Adipose tissue (tissue), 3 donors: Measurements from ENCODE around the gene SKAP2. TPM values are rescaled to one million over a fixed set of nuclear protein-coding genes. Genes with fewer than 3 reads are reported as not detected.

Source experiments
- H3K27ac ChIP-seq: one replicate; pipeline ENCODE4 v1.5.1; 2013; ENCODE audit warnings: low read depth, low read length
- WGBS, 3 donors: extraction: QIAGEN DNeasy Blood & Tissue Kit; methylation state at CpG; one replicate each; pipeline ENCODE4 v1.1.7; 2013; 5-methylcytosine and 5-hydroxymethylcytosine counted together
- polyA plus RNA-seq, 3 donors: library from polyadenylated mRNA; stranded (reverse); fragments of 200-250 nt; gene quantifications; one replicate each; pipeline ENCODE4 v1.2.3, GENCODE V29; 2013
- donor health status: healthy with polysubstance abuse.
- donor health status: Bipolar disorder and iron deficiency.
- donor health status: healthy.

SKAP2 gene
- polyA plus RNA-seq, 3 donors = 4.2 to 27.9 (median 18.1) TPM

GRCh38 chr7:26684447-26684846 lies 179.9 kb downstream of the SKAP2 start:
- no peak overlapping the region for H3K27ac ChIP-seq
- 68 to 76% (median 76%) methylated on average over 3 of the region's 3 CpGs for WGBS, 3 donors

DNA sequence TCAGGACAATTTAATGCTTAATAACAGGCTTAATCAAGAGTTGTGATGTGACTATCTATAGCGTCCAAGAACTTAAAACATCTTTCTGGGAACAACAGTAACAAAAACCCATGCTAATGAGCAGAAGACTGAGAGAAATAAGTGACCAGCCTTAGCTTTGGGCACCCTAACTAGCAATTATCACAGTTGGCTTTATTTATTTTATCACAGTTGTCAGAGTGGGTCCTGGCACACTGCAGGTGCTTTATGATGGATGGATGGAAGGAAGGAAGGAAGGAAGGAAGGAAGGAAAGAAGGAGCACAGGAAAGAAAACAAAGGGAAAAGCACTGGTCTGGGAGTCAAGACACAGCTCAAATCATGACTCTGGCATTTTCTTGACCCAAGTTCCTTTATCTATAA lies 181.1 kb downstream of the SKAP2 start:
- H3K27ac ChIP-seq = no peak overlapping the region
- WGBS, 3 donors = 84 to 88% (median 86%) methylated on average over 1 of the region's 1 CpG

DNA sequence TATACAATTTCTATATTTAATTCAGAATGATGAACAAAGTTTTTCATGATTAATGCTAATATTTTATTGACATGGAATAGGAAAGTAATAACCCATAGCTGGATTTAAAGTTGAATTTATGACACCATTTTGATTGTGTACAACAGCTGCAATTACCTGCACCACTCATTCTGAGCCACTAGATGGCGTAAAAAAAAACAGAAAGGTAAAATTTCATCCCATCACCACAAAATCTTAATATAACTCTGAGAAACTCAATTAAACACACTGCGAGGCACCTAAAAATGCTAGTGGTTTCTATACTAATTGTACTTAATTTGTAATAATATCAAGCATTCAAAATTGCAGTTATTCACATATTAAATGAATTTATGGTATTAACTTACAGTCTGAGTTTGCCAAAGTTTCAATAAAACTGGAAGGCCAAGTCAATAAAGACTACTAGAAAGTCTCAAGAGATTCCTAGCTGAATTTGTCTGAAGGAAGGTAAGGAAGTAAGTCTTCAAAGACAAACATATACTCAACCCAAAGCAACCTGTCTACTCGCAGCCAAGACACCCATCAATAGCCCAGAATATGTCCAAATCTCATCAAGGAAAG lies 182.5 kb downstream of the SKAP2 start:
- 38 to 56% (median 44%) methylated on average over 3 of the region's 3 CpGs for WGBS, 3 donors
- no peak overlapping the region for H3K27ac ChIP-seq

DNA sequence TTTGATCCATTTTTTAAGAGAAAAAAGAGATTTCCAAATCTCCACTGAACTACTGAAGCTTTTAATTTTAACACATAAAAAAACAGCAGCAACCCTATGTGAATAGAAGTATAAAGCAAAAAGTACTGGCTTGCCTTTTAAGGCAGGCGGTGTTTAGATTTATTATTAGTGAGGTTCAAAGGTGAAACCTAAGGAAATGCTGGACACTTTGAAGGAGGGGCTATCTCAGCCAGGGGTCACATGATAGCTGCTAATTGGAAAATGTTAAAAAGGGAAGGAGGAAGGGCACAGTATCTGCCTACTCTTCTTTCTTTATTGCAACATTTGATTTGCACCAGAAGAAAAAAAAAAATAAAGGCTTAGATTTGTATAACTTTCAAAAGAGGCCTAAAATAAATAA lies 183.8 kb downstream of the SKAP2 start:
- WGBS, 3 donors = 92 to 100% (median 93%) methylated on average over 1 of the region's 1 CpG
- H3K27ac ChIP-seq = no peak overlapping the region

DNA sequence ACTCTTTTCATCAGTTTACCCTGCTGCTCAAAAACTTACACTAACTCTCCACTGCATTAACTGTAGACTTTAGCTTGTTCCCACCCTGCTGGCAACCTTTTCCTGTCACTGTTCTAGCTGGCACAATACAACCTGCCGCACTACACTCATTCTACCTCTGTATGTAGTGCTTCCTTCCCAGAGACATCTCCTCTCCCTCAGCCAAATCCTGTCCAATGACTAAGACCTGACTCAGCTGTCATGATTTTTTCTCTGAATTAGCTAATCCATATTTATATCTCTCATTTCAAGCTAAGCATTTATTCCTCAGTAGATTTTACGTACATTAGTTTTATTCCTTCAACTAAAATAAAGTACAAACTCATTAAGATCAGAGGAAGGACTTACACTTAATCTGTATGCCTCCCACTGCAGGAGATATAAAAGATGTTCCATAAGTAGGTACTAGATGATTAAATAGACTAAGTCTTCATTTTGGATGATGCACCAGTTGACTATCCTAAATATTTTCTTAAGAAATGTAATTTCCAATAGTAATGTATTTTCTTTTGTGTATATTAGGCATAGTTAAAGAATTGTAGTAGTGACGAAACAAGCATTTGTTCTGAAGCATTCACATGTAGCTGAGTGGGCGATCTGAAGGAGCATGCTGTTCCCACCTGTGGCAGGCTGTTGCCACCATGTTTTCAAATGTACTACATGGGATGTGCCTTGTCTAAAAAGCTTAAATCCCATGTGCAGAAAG lies 189.1 kb downstream of the SKAP2 start:
- 85 to 97% (median 88%) methylated on average over 4 of the region's 4 CpGs for WGBS, 3 donors
- H3K27ac ChIP-seq = no peak overlapping the region

- WGBS, 3 donors = 76 to 87% (median 81%) methylated on average over 4 of the region's 4 CpGs
- H3K27ac ChIP-seq = no peak overlapping the region
These were observed 190.5 kb downstream of the SKAP2 start for GRCh38 chr7:26673858-26674257.

- WGBS, 3 donors = 77 to 79% (median 79%) methylated on average over 2 of the region's 2 CpGs
These were observed 191.1 kb downstream of the SKAP2 start for GRCh38 chr7:26673271-26673670.

GRCh38 chr7:26670841-26671240 lies 193.5 kb downstream of the SKAP2 start:
- 82 to 92% (median 82%) methylated on average over 2 of the region's 2 CpGs for WGBS, 3 donors

More at GRCh38 chr7:26673271-26673670, 191.1 kb downstream of the SKAP2 start:
- H3K27ac ChIP-seq = no peak overlapping the region

DNA sequence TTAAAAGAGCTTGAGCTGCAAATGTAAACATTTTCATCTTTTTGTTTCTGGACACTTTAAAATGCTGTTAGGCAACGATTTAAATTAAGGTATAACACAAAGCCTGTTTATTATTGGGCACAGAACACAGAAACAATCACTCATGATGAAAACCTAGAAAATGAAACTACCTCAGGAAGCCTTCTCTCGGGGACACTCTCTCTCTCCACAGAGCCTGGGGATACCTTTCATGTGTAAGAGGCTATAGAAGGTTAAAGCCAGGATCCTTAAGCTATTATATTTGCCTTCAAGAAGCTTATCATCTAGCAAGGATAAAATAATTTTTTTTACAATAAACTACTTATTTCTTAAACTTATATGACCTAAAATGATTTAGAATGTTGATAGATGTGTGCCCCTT lies 194.1 kb downstream of the SKAP2 start:
- WGBS, 3 donors = 49 to 68% (median 50%) methylated on average over 2 of the region's 2 CpGs
- no peak overlapping the region for H3K27ac ChIP-seq

More at GRCh38 chr7:26670841-26671240, 193.5 kb downstream of the SKAP2 start:
- H3K27ac ChIP-seq = no peak overlapping the region

- no peak overlapping the region for H3K27ac ChIP-seq
- 80 to 96% (median 84%) methylated on average over 4 of the region's 4 CpGs for WGBS, 3 donors
These were observed 195.6 kb downstream of the SKAP2 start for GRCh38 chr7:26668821-26669220.

DNA sequence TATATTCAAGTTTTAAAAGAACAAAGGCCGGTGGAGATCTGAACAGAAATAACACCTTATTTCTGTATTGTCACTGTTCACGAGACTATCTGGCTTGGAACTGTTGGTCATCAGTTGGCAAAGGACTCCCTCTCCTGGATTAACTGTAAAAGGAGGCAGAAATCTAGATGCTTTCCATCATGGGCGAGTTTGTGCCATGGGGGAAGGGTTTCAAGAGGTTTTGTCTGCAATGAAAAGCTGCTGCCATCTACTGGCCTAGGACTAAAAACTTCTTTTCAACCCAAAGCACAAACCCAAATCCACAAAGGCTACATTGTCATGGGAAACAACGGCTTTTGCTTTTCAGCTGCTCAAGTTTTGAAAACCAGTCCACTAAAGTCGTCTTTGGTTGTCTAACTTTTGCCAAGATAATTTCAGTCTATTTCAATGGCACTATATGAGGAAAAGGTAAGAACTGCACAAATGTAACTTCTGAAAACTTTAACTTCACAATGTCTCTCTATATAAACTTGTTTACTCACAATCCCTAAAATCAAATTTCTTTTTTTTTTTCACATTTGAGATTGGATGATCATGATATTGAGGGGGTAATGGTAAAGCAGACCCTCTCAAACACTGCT lies 196.8 kb downstream of the SKAP2 start:
- no peak overlapping the region for H3K27ac ChIP-seq
- 7% methylated on average over 5 of the region's 5 CpGs for WGBS, 3 donors

DNA sequence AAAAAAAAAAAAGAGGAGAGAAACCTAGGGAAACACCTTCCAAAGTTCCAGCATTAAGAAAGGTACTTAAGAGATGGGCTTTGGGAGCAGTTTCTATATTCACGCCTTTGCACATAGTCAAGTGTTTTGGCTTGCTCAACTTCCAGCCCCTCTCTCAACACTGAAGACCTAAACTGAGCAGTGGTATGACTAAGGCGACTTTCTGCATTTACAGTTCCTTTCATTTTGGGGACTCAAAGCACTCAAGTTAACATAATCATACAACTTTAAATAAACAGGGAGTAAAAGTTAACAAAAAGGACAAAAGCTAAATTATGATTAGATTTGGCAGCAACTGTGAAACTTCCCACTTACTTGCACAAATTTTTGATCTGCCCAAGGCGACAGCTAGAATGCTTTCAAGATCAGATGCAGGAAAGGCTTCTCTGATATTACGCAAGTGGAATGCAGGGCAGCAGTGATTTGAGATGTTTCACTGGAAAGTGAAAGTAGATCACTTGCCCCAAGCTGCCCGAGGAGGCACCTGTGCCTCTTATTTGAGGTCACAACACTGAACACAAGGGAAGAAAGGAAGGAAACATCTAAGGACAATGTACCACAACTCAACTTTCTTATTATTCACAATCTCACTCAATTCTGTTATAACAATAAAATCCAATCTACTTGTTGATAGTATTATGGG lies 199.5 kb downstream of the SKAP2 start:
- H3K27ac ChIP-seq = no peak overlapping the region
- WGBS, 3 donors = 26 to 56% (median 35%) methylated on average over 5 of the region's 5 CpGs

GRCh38 chr7:26664274-26664673 lies 200.1 kb downstream of the SKAP2 start:
- WGBS, 3 donors = 54 to 70% (median 59%) methylated on average over 1 of the region's 1 CpG
- no peak overlapping the region for H3K27ac ChIP-seq

DNA sequence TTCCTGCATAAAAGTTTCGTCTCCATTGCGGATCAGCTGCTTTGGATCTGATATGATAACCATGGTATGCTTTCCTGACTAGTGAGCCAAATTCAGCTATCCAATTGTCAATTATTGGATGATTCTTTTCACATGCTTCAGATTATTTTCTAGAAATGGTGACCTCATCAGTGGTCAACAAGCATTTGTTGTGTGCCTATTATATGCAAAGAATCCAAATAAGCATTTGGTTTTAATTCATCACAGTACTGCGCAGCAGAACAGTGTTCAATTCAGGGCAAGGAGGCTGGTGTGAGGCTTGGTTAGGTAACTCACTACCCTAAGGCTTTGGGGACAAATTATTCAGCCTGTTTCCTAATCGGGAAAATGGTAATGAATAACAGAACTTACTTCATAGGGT lies 200.5 kb downstream of the SKAP2 start:
- H3K27ac ChIP-seq = no peak overlapping the region
- WGBS, 3 donors = 76 to 91% (median 76%) methylated on average over 4 of the region's 4 CpGs

DNA sequence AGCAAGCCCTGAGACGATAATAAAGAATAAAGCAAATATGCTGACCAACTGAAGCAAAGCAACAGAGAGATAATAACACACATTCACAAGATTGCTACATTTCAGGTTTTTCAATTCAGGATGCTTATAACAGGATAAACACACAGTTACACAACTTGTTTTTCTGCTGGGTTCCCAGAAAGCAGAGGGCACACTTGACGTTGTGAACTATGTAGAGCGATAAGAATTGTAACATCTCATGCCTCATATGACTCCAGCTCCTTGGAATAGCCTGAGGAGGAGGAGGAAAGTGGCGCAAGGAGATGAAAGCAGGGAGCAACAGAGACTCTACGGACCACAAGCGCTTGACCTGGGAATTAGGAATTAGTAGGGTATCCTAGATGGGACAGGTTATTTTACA lies 201.7 kb downstream of the SKAP2 start:
- WGBS, 3 donors = 85 to 89% (median 85%) methylated on average over 6 of the region's 6 CpGs
- no peak overlapping the region for H3K27ac ChIP-seq

GRCh38 chr7:26659121-26659520 lies 205.3 kb downstream of the SKAP2 start:
- no peak overlapping the region for H3K27ac ChIP-seq
- 70 to 92% (median 87%) methylated on average over 3 of the region's 3 CpGs for WGBS, 3 donors

DNA sequence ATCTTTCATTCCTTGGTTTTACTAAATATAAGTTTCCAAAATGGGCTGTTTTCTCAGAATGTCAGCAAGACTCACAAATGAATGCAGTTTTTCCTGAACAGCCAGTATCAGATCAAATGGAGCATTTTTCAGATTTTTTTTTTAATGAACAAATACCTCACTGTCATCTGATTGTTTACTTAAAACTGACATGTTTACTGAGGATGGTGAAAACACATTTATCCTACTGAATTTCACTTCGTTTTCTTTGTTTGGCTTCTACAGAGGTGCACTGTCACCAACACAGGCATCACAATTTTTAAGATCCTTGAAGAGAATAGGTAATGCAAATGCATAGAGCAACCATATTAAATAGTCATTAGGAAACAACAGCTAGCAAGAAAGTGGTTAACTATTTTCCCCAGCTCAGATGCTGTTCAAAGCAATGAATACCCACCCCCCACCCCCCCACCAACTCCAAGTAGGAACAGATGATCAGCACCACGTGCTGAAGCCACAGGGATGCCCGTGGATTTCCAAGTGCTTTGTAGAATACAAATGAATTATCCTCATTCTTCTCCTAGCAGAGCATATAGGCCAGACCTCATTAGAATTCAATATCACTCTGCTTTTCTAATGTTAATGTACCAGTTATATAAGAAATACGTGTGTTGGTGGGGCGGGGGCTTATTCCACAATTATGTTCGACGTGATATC lies 205.9 kb downstream of the SKAP2 start:
- H3K27ac ChIP-seq = no peak overlapping the region
- WGBS, 3 donors = 73 to 95% (median 94%) methylated on average over 7 of the region's 7 CpGs

GRCh38 chr7:26657686-26658388 lies 206.6 kb downstream of the SKAP2 start:
- 66 to 85% (median 82%) methylated on average over 15 of the region's 15 CpGs for WGBS, 3 donors
- no peak overlapping the region for H3K27ac ChIP-seq
